T47D (cell line): ENCODE data around the gene SLC24A1.
"Not testable (repeated sequence)": the region's sequence is repeated elsewhere in the genome, so short reads cannot be mapped to it uniquely, and the experiment has no call there.

Experiments used
- DNase-seq, 2 experiments: peaks; one replicate each; pipeline versions ENCODE4 v3.0.0 to v3.0.0-alpha.2; 2011 to 2012; ENCODE audit warnings: low read depth in 1 of 2, low spot score in 1 of 2
- JUND ChIP-seq: IDR thresholded peaks from 2 replicates; pipeline ENCODE4 v1.6.1; 2012; ENCODE audit warnings: low read depth
- in situ Hi-C: cut with HindIII; loops from 2 replicates; pipeline ENCODE4 v1.10.0; 2016; ENCODE audit warnings: low sequenced_read_pairs, low pct_unique_long_range_greater_than_20kb

The SLC24A1 gene

DNA sequence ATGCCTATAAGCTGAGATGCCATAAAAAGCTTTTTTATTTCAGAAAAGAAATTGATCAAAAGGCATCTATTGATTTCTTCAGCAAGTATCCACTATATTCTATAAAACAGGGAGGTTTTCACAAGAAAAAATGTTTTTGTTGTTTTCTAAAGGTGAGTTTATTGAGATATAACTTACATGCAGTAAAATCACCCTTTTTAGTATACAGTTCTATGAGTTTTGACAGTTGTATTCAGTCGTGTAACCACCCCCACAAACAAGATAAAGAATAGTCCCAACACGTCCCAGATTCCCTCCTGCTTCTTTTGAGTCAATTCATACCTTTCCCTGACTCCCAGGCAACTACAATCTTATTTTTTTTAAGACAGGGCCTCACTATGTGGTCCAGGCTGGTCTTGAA is 18.6 kb upstream of the SLC24A1 start:
- in situ Hi-C loops, result no loop called here
- TF ChIP-seq JUND, result no peak
- no peak for DNase-seq

DNA sequence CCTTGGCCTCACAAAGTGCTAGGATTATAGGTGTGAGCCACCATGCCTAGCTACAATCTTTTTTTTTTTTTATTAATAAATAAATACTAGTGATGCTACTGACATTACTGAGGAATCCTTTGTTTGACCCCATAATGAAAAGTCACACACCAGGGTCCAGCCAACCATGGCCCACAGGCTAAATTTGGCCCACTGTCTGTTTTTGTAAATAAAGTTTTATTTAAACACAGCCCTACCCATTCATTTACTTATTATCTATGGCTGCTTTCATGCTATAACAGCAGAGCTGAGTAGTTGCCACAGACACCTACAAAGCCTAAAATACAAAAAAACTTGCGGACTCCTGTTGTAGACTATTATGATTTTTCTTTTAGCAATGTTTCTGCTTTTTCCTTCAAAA is 18.2 kb upstream of the SLC24A1 start:
- in situ Hi-C loops, result no loop called here
- no peak for DNase-seq
- TF ChIP-seq JUND, result no peak

DNA sequence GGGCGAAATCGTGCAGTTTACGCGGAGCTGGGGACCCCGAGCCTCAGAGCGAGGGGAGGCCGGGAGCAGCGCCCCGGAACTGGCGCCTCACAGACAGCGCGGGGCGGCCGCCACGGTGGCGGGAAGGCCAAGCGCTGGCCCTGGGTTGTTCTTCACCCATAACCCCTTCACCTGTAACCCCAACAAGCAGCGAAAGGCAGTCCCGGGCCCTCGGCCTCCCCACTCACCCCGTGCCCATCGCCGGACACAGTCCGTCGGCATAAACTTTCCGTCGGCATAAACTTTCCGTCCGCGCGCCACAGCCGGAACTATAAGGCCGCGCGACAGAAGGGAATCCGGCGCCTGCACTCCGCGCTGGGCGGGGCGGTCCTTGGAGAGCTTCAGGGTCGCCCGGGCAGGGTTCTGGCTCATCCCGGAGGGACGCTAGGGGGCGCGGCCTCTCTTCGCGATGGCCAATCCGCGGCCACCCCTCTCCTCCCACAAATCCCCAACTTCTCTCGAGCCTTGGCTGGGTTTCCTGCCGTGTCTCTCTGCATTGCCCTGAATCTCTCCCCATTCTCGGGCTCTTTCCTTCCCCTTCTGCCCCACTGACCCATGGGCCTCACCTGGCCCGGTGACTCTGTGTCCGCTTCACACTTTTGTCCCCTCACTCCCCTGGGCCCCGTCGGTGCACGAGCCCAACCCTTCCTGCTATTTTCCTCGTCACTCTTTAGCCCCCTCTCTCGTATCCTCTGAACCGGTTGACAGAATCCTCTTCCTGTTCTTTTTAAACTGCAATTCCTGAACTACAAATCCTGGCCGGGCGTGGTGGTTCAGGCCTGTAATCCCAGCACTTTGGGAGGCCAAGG is 10.6 kb upstream of the SLC24A1 start, which contains the start of gene INTS14:
INTS14 (minus strand) TSS at position 261 of the 848 bp plus-strand sequence. CDS start 3,751 bp downstream, outside the sequence.
- no peak for TF ChIP-seq JUND
- DNase-seq, result peak; percentile 93 to 98
- in situ Hi-C loops, result no loop called here

DNA sequence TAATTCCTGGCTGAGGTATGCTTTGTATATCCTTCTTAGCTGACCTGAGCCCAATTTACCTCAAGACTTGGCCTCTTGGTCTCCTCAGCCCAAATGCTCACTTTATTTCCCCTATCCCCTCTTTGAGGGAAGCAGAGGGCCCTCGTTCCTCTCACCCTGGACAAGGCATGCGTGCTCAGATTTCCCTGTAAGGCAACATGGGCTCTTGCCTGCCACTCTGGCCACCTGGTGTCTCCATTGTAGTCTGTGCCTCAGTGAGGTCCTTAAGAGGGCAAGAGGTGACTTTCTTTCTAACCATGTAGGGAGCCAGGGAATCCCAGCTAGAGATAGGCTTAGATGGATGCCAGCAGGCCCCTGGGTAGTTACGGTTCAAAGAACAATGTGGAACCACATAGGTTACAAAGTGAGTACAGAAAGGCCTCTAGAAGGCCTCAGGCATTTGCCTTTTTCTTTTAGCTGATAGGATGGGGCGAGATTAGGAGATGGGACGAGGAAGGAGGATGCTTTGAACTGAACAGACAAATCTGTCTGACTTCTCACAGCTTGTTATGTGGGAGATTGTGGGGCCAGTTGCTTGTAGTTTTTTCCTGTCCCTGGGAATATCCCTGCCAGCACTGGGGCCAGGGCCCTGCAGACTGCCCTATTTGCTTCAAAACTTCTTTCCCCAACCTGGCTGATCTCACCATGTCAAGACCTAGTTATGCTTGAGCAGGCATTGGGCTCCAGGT is 9.7 kb upstream of the SLC24A1 start:
- DNase-seq, result no peak
- no peak for TF ChIP-seq JUND
- in situ Hi-C loops, result no loop called here

DNA sequence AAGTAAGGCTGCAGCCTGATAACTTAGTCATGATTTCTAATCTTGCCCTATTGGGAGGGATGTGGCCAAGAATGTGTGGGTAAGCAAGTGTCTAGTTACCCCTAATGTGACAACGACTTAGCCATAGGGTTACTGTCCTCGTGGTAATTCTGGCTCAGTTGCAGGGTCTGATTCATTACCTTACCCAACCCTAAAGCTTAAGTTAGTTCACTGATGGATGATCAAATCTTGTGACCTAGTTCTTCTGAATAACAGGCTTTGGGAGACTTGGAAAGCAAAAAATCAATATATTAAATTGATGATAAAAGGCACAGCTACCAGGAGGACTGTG is 9.2 kb upstream of the SLC24A1 start:
- no peak for TF ChIP-seq JUND
- in situ Hi-C loops, result no loop called here
- no peak for DNase-seq

DNA sequence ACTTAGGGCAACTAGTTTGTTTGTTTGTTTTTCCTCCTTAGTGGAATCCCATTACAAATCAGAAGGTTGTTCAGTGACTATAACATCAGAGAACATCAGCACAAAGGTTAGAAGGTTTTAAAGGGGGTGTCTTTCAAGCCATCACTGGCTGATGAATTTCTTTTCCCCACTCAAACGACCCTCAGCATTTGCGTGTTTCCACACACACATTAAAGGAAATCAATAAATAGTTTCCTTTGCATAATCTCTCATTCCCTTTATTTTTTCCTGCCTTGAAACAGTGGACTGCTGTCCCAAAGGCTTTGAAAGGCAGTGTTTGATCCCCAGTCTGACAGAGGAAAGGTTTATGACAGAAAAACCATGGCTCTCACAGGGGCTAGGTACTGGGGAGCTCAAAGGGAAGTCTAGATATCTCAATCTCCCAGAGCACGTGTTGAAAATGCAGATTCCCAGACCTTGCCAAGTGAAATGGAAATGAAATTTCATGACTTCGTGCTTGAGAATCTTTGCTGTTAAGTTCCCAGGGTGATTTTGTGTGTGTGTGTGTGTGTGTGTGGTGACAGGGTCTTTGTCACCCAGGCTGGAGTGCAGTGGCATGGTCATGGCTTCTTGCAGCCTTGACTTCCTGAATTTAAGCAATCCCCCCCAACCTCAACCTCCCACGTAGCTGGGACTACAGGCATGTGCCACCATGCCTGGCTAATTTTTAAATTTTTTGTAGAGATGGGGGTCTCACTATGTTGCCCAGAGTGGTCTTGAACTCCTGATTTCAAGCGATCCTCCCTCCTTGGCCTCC is 8.6 kb upstream of the SLC24A1 start:
- in situ Hi-C loops, result no loop called here
- no peak for DNase-seq
- no peak for TF ChIP-seq JUND

DNA sequence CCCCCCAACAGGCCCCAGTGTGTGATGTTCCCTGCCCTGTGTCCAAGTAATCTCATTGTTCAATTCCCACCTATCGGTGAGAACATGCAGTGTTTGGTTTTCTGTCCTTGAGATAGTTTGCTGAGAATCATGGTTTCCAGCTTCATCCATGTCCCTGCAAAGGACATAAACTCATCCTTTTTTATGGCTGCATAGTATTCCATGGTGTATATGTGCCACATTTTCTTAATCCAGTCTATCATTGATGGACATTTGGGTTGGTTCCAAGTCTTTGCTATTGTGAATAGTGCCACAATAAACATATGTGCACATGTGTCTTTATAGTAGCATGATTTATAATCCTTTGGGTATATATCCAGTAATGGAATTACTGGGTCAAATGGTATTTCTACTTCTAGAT is 5.9 kb upstream of the SLC24A1 start:
- DNase-seq, in situ Hi-C loops: not testable (repeated sequence)

DNA sequence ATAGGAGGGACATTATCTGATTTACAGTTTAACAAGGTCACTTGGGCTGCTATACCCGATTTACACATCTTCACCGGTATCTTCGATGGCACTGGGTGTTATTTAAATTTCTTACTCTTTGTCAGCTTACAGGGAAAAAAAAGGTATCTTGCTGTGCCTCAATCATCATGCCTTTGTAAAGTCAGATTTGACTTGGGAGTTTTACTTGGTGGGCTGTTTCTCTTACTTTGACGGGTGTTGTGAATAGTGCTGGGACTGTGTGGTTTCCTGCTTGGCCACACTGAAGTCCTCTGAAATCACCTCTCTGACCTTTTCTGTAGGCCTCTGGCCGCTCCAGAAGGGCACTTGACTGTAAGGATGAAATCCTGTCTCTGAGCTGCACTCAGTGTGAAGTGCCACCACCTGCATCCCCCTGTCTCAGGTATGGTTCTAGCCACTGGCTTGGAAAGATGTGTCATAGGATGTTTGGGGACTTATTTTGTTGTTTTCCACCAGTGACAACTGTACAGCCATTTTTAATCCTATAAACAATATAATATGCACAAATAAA is 3.1 kb upstream of the SLC24A1 start:
- TF ChIP-seq JUND, result no peak
- in situ Hi-C loops, result no loop called here
- DNase-seq, result no peak

DNA sequence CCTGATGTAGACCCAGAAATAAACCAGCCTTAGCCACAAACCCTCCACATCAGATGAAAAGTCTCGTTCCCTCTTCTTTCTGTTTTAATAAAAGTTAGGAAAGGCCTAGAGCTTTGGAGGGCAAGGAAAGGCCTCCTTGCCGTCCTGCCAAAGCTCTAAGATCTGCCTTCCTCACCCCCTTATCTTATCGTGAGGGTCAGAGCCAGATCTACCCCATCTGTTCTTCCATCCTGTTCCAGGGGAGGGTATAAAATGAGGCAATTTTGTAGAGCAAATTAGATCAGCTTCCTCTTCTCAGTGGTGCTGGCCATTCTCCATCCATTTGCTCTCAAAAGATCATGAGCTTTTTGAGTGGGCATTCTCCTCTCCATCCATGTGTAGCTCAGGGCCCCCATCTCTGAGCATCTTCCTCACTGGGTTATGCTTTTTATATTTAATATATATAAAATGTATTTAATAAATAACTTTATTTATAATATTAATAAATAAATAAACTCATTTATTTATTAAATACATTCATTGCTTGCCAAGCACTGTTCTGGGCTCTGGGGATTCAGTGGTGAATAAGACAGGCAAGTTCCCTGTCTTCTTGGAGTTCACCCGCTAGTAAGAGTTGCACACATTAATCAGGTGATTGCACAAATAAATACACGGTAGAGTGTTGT is 2.0 kb upstream of the SLC24A1 start:
- no peak for DNase-seq
- in situ Hi-C loops, result no loop called here
- TF ChIP-seq JUND, result no peak

DNA sequence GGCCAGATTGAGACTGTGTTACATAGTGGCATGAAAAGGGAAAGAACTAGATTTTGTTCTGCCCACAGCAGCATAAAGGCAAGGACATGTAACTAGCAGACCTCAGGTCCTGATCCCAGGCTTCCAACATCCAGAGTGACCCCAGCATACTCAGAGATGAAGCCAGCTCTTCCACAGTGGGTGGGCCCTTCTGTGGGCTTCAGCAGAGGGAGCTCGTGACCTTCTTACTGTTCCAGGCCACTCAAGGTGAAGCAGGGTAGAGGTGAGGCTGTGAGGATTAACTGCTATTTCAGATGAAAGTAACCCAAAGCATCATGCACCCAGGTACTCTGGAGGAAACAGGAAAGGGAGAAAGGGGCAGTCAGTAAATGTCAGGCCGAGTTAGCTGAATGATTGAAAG is 905 bp upstream of the SLC24A1 start:
- no peak for TF ChIP-seq JUND
- in situ Hi-C loops, result no loop called here
- DNase-seq, result no peak

DNA sequence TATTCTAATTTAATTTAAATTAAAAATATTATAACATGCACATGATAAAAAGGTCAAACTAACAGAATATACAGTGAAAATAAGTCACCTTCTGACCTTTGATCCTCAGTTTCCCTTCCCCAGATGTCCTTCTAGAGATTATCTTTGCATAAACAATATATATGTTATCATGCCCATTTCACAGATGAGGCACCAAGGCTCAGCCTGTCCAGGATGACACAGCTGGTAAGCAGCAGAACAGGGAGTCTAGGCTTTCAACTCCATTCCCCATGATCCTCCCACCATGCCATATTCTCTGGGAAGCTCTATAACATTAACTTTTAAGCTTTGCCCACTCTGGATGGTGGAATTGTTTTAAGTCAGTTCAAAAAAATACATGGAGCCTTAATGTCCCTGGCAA is 1.4 kb downstream of the SLC24A1 start:
- no peak for DNase-seq
- no peak for TF ChIP-seq JUND
- in situ Hi-C loops, result no loop called here

DNA sequence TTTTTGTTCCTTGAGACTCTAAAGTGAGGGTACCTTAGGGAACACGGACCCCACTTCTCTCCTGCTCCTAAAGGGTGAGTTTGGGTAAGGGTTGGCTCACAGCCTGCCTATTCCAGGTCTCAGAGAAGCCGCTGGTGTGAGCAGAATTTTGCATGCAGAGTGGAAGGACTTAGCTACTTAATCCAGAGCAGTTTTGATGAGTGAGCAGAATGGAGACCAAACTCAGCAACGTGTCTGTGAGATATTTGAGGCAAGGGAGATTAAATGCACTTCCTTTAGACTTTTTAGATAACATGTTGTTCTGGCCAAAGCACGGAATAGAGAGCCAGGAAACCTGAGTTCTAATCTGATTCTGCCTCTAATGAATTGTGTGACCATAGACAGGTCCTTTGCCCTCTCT is 5.1 kb downstream of the SLC24A1 start:
- in situ Hi-C loops, result no loop called here
- TF ChIP-seq JUND, result no peak

More for the DNA sequence above, 5.1 kb downstream of the SLC24A1 start:
- DNase-seq, result no peak
